ENCODE data around the gene UPK1A.

The UPK1A gene

DNA sequence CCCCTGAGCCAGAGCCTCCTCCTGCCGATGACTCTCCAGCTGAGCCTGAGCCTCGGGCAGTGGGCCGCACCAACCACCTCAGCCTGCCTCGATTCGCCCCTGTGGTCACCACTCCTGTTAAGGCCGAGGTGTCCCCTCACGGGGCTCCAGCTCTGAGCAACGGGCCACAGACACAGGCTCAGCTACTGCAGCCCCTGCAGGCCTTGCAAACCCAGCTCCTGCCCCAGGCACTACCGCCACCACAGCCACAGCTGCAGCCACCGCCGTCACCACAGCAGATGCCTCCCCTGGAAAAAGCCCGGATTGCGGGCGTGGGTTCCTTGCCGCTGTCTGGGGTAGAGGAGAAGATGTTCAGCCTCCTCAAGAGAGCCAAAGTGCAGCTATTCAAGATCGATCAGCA is 55.1 kb downstream of the UPK1A start:
- TF ChIP-seq POLR2AphosphoS5 (IDR thresholded peaks at IDR 0.05; ENCODE audit: low read depth, low read length) (no peak), SIN3A (IDR thresholded peaks at IDR 0.05; ENCODE audit: borderline replicate concordance, insufficient read depth, low read length) (no peak)

DNA sequence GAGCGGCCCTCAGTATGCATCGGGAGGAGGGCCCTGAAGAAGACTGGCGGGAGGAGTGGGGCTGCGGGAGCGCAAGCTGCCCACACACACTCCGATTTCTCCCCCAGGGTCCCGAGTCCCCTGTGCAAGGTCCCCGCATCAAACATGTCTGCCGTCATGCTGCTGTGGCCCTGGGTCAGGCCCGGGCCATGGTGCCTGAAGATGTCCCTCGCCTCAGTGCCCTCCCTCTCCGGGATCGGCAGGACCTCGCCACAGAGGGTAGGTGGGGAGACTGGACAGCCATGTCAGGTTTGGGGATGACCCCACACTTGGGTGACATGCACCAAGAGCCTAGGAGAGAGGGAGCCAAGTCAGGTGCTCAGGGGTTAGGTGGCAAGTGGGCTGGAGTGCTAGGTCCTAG is 56.1 kb downstream of the UPK1A start:
- TF ChIP-seq SIN3A (IDR thresholded peaks at IDR 0.05; ENCODE audit: borderline replicate concordance, insufficient read depth, low read length) (no peak), FOXP2 (optimal IDR thresholded peaks at IDR 0.05; ENCODE audit: borderline replicate concordance, extremely low read depth, extremely low read length, insufficient read depth) (no peak), TAF1 (IDR thresholded peaks at IDR 0.05; ENCODE audit: borderline replicate concordance, insufficient read depth, low read length) (no peak), POLR2AphosphoS5 (IDR thresholded peaks at IDR 0.05; ENCODE audit: low read depth, low read length) (no peak)
- TF ChIP-seq, protein P1, sequence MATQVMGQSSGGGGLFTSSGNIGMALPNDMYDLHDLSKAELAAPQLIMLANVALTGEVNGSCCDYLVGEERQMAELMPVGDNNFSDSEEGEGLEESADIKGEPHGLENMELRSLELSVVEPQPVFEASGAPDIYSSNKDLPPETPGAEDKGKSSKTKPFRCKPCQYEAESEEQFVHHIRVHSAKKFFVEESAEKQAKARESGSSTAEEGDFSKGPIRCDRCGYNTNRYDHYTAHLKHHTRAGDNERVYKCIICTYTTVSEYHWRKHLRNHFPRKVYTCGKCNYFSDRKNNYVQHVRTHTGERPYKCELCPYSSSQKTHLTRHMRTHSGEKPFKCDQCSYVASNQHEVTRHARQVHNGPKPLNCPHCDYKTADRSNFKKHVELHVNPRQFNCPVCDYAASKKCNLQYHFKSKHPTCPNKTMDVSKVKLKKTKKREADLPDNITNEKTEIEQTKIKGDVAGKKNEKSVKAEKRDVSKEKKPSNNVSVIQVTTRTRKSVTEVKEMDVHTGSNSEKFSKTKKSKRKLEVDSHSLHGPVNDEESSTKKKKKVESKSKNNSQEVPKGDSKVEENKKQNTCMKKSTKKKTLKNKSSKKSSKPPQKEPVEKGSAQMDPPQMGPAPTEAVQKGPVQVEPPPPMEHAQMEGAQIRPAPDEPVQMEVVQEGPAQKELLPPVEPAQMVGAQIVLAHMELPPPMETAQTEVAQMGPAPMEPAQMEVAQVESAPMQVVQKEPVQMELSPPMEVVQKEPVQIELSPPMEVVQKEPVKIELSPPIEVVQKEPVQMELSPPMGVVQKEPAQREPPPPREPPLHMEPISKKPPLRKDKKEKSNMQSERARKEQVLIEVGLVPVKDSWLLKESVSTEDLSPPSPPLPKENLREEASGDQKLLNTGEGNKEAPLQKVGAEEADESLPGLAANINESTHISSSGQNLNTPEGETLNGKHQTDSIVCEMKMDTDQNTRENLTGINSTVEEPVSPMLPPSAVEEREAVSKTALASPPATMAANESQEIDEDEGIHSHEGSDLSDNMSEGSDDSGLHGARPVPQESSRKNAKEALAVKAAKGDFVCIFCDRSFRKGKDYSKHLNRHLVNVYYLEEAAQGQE (IDR thresholded peaks at IDR 0.05; ENCODE audit: insufficient read depth in 1 of 2, low read depth in 2 of 2, low read length in 2 of 2) = no peak

DNA sequence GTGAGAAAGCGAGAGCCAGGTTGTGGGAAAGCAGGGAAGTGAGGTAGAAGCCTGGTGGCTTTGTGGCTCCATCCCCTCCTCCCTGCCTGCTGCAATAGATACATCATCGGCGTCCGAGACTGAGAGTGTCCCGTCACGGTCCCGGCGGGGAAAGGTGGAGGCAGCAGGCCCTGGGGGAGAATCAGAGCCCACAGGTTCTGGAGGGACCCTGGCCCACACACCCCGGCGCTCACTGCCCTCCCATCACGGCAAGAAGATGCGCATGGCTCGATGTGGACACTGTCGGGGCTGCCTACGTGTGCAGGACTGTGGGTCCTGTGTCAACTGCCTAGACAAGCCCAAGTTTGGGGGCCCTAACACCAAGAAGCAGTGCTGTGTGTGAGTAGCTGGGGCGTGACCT is 56.6 kb downstream of the UPK1A start:
- TF ChIP-seq FOXP2 (optimal IDR thresholded peaks at IDR 0.05; ENCODE audit: borderline replicate concordance, extremely low read depth, extremely low read length, insufficient read depth) = no peak
- TF ChIP-seq SIN3A (IDR thresholded peaks at IDR 0.05; ENCODE audit: borderline replicate concordance, insufficient read depth, low read length) = no peak
- TF ChIP-seq TAF1 (IDR thresholded peaks at IDR 0.05; ENCODE audit: borderline replicate concordance, insufficient read depth, low read length) = no peak
- TF ChIP-seq, protein P1 (IDR thresholded peaks at IDR 0.05; ENCODE audit: insufficient read depth in 1 of 2, low read depth in 2 of 2, low read length in 2 of 2) = no peak
- no peak for TF ChIP-seq POLR2AphosphoS5 (IDR thresholded peaks at IDR 0.05; ENCODE audit: low read depth, low read length)

DNA sequence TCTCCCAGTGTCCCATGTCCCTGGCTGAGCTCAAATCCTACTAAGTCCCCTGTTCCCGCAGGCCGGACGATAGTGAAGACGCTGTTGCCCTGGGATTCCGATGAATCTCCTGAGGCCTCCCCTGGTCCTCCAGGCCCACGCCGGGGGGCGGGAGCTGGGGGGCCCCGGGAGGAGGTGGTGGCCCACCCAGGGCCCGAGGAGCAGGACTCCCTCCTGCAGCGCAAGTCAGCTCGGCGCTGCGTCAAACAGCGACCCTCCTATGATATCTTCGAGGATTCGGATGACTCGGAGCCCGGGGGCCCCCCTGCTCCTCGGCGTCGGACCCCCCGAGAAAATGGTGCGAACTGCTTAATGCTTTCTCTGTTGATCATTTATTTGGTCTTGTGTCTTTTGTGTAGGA is 57.4 kb downstream of the UPK1A start:
- TF ChIP-seq POLR2AphosphoS5 (IDR thresholded peaks at IDR 0.05; ENCODE audit: low read depth, low read length) = no peak
- no peak for TF ChIP-seq SIN3A (IDR thresholded peaks at IDR 0.05; ENCODE audit: borderline replicate concordance, insufficient read depth, low read length)
- TF ChIP-seq FOXP2 (optimal IDR thresholded peaks at IDR 0.05; ENCODE audit: borderline replicate concordance, extremely low read depth, extremely low read length, insufficient read depth) = no peak
- TF ChIP-seq TAF1 (IDR thresholded peaks at IDR 0.05; ENCODE audit: borderline replicate concordance, insufficient read depth, low read length) = no peak
- TF ChIP-seq, protein P1 (IDR thresholded peaks at IDR 0.05; ENCODE audit: insufficient read depth in 1 of 2, low read depth in 2 of 2, low read length in 2 of 2) = no peak

DNA sequence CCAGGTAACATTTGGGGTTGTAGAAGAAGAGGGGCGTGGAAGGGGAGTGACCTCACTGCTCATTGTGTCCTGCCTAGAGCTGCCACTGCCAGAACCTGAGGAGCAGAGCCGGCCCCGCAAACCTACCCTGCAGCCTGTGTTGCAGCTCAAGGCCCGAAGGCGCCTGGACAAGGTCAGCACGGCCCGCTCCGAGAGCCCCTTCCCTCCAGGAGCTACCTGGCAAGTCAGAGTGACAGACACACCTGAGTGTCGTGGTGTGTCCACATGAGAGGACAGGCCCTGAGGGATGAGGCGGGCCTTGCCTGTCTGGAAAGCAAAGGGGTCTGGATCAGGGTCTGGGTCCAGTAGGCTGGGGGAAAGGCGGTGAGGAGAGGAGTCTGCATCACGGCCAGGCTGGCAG is 58.2 kb downstream of the UPK1A start:
- TF ChIP-seq, protein P1 (IDR thresholded peaks at IDR 0.05; ENCODE audit: insufficient read depth in 1 of 2, low read depth in 2 of 2, low read length in 2 of 2) = no peak
- TF ChIP-seq POLR2AphosphoS5 (IDR thresholded peaks at IDR 0.05; ENCODE audit: low read depth, low read length) (0 out of 2 replicates have a peak, but pooled peaks have one; percentile 14), TAF1 (IDR thresholded peaks at IDR 0.05; ENCODE audit: borderline replicate concordance, insufficient read depth, low read length) (no peak), SIN3A (IDR thresholded peaks at IDR 0.05; ENCODE audit: borderline replicate concordance, insufficient read depth, low read length) (no peak), FOXP2 (optimal IDR thresholded peaks at IDR 0.05; ENCODE audit: borderline replicate concordance, extremely low read depth, extremely low read length, insufficient read depth) (no peak)

Data from PFSK-1 (cell line).